NOMO-1 (cell line): ENCODE measurements around the gene RFTN1.
A peak's percentile ranks its signal among the peaks of the same experiment; 100 is the strongest.

ENCODE experiments used
- DNase-seq, 2 experiments: peaks; one replicate each; lab custom pipeline; 2025; ENCODE audit not compliant: unreplicated experiment in 2 of 2; lab: John Stamatoyannopoulos, UW

RFTN1 gene, protein sequence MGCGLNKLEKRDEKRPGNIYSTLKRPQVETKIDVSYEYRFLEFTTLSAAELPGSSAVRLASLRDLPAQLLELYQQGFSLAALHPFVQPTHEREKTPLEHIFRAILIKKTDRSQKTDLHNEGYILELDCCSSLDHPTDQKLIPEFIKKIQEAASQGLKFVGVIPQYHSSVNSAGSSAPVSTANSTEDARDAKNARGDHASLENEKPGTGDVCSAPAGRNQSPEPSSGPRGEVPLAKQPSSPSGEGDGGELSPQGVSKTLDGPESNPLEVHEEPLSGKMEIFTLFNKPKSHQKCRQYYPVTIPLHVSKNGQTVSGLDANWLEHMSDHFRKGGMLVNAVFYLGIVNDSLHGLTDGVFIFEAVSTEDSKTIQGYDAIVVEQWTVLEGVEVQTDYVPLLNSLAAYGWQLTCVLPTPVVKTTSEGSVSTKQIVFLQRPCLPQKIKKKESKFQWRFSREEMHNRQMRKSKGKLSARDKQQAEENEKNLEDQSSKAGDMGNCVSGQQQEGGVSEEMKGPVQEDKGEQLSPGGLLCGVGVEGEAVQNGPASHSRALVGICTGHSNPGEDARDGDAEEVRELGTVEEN

DNA sequence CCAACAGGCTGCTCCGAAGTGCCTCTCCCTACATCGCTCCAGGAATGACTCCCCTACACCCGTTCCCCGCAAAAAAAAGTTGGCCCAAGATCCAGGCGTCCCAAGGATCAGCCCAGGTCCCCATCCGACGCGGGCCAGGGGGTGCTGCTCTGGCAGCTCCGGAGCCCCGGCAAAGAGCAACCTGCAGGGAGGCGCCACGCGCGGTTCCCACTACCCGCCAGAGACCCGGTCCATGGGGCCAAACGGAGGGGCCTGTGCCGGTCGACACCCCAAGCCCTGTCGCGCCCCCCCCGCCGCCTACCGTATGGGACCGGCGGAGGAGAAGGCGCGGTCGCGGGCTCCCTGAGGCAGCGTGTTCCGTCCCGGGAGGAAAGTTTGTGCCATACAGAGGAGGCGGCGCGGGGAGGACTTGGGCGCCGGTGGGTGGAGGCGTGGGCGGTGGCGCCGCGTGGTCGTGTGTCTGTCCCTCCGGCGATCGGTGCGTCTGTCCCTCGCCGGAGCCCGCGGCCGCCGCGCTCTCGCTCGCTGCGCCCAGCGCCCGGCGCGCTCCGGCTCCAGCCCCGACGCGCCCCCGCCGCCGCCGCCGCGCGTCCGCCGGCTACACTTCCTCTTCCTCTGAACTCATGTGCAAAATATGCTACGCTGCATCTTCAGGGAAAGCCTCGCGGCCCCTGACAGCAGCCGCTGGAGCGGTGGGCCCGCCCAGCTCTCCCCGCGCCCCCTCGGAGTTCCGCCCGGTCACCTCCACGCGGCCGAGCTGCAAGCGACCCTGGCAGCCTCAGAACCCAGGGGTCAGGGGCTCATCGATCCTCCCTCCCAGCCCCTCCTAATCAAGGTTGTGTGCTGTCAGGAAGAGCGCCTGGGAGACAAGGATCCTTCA is at the start of gene RFTN1:
TSS of gene RFTN1 (minus strand) at position 559 of the 880 bp plus-strand sequence. CDS start 19,830 bp downstream, outside the sequence.
- peak; percentile 63 to 78 for DNase-seq

DNA sequence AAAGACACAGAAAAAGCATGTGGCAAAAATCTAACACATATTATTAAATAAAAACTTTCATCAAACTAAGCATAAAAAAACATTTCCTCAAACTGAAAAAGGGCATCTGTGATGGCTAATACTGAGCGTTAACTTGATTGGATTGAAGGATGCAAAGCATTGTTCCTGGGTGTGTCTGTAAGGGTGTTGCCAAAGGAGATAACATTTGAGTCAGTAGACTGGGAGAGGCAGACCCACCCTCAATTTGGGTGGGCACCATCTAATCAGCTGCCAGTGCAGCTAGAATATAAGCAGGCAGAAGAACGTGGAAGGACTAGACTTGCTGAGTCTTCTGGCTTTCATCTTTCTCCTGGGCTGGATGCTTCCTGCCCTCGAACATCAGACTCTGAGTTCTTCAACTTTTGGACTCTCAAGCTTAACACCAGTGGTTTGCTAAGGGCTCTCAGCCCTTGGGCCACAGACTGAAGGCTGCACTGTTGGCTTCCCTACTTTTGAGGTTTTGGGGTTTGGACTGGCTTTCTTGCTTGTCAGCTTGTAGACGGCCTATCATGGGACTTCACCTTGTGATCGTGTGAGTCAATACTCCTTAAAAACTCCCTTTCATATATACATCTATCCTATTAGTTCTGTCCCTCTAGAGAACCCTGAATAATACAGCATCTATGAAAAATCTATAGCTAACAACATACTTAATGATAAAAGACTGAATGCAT is 46.3 kb upstream of the RFTN1 start:
- DNase-seq: no peak

DNA sequence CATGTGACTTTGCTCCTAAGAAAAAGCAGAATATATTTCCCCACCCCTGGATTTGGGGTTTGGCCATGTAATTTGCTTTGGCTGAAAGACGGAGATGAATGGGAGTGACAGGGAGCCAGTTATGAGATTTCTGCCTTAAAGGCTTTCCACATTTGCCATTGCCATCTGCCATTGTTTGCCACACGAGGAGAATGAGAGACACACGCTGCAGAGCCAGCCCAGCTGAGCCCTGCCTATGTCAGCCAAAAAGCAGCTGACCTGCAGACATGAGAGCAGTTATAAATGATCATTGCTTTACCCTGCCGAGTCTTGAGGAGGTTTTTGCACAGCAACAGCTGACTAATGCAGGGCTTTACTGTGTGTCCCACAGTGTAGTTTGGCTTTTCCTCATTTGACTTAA is 40.6 kb upstream of the RFTN1 start:
- DNase-seq: no peak

DNA sequence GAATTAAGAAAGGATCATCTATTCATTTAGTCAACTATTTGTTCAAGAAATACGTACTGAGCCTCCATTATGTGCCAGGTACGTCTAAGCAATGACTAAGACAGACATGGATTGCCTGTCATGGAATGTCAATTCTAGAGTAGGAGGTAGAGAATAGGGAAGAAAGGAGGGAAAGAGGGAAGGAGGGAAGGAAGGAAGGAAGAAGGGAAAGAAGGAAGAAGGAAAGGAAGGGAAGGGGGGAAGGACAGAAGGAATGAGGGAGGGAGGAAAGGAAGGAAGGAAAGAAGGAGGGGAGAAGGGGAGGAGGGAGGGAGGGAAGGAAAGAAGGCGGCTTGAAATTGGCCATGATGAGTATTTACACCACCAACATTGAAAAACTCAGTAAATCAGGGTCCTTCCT is 39.3 kb upstream of the RFTN1 start:
- DNase-seq: no peak

DNA sequence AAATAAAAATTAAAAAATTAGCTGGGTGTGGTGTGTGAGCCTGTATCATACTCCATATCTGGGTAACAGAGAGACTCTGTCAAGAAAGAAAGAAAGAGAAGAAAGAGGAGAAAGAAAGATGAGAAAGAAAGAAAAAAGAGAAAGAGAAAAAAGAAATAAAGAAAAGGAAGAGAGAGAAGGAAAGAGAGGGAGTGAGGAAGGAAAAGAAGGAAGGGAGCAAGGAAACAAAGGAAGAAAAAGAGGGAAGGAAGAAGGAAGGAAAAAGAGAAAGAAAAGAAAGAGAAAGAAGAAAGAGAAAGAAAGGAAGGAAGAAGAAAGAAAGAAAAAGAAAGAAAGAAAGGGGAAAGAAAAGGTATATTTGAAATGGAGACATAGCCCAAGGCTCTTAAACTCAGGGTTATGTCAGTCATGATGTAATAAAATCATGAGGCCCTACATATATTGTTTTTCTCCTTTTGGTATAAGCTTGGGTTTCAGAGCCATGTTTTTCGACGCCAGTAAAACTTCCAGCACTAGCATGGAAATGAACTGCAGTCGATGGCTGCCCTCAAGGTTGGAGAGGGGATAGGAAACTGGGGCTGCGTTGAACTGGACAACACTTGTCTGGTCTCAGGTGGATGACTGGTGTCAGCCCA is 38.0 kb upstream of the RFTN1 start:
- no peak for DNase-seq

DNA sequence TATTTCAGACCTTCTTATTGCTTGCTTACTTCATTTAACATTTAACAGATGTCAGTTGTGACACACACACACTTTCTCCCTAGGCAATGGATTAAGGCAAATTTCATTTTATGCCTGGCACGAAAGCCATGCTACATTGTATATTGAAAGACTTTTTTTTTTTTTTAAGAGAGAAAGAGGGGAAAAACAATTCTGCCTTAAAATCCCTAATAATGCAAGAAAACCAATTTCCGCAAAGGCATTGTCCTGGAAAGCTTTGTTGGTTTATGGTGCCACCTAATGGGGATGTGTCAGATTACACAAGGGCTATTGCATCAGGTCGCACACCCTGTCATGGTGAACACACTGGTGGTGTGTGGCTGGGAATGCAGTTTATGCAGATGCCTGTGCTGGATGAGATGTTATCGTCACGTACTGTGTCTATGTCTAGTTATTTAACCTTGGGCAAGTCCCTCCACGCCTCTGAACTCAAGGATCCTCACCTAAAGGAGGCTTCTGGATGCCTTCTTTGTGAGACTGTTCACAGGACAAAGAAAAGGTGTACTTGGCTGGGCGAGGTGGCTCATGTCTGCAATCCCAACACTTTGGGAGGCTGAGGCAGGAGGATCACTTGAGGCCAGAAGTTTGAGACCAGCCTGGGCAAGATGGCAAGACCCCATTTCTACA is 37.3 kb upstream of the RFTN1 start:
- peak; percentile 58 to 68 for DNase-seq

DNA sequence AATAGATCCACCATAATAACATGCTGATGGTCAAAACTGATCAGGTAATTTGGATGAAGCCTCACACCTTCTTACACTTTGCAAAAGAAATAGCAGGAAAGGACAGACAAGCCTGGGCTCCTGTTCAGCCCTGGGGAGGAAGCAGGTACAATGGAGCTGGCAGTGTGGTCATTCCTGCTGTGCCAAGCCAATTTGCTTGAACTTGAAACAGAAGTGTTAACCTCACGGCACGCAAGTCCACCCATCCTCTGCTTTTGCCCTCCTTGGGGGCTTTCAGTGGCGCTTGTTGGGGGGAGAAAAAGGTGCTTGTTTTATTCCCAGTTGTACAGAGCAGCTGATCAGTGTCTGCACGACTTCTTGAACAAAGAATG is 36.8 kb upstream of the RFTN1 start:
- DNase-seq: no peak

DNA sequence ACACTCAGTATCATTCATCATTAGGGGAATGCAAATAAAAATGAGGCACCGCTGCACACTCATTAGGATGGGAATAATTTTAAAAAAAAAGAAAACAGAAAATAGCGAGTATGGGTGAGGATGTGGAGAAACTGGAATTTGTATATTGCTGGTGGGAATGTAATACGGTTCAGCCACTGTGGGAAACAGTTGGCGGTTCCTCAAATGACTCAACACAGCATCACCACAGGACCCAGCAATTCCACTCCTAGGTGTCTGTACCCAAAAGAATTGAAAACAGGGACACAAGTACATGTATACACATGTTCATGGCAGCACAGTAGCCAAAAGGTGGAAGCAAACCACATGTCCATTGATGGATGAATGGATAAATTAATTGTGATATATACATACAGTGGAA is 35.2 kb upstream of the RFTN1 start:
- no peak for DNase-seq

DNA sequence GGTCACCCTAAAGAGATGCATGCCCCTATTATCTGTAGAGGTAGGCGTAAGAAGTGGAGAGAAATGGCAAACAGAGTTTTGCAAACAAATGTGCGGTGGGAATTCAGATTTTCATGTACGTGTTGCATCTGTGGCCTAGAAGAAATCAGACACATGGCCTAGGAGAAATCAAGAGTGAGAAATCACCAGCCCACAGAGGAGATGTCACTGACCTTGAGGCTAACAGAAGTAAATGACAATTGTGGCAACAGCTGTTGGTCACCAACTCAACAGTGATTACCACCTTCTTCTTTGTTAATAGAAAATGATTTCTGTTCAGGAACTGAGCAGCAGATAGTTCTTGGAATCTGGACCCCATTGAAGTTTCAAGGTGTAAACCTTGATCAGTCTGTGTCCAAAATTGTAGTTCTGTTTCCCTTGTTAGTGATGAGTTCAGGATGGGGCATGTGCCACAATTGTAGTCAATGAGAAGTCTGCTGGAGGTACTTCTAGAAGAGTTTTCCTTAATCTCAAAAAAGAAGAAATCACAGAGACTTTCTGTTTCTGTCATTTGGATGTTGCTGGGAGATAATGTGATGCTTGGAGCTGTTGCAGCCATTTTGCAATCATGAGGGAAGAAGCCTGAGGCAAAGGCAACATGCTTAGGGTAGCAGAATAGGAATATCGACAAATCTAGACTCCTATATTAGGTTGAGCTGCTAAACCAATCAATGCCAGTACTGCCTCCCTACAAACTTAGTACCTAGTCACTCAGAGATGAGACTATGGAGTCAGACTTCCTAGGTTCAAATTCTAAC is 34.3 kb upstream of the RFTN1 start:
- no peak for DNase-seq

DNA sequence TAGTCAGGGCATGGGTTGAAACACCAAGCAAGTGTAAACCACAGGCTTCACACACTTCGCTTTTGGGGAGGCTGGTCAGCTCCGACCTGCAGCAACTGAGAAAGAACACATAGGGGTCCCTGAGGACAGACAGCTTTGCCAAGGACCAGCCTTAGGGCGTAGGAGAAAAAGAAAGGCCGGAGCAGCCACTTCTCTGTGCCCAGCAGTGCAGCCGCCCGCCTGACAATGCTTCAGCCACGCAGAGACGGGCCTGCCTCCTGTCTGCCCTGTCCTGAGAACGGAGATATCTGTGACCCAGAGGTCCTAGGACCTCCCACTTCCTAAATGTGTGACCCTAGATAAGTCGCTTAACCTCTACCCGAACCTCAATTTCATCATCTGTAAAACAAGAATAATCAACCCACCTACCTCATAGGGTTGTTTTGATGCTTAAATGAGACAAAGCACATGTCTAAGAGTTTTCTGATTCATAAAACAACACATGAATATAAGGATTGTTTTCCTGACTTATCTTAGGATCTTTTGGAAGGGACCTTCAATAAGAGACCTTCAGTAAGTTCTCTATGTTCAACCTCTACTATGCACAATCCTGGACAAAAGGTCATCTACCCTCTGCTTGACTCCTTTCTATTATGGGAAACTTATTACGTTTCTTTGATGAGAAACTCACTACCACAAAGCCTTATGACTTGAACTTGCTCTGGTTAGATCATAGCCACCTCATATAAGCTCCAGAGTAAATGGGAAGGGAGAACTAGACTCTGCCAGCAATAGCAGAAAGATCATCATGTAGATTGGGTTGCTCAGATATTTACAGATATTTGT is 32.9 kb upstream of the RFTN1 start:
- DNase-seq: no peak

DNA sequence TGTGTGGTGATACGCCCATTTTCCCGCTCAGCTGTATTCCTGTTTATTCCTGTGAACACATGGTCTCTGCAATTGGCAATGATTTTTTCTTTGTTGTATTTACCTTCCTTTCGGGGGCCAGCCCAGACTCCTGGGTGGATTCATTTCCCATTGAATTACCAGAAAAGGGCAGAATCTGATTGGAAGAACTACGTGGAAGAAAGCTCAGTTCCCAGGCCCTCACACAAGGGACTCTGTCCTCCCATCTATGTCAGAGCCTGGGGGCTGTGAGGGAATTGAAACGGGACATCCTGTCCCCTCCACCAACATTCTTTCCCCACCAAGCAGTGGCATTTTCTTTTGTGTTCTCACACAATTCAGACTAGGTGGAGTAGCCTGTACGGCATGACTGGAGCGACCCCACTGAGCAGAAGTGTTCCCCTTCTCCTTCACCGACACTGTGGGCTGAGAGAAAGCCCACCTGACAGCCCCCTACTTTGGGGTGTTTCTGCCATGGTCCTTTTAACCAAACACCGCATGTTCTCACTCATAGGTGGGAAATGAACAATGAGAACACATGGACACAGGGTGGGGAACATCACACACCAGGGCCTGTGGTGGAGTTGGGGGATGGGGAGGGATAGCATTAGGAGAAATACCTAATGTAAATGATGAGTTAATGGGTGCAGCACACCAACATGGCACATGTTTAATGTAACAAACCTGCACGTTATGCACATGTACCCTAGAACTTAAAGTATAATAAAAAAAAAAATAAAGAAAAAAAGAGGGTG is 32.1 kb upstream of the RFTN1 start:
- no peak for DNase-seq

DNA sequence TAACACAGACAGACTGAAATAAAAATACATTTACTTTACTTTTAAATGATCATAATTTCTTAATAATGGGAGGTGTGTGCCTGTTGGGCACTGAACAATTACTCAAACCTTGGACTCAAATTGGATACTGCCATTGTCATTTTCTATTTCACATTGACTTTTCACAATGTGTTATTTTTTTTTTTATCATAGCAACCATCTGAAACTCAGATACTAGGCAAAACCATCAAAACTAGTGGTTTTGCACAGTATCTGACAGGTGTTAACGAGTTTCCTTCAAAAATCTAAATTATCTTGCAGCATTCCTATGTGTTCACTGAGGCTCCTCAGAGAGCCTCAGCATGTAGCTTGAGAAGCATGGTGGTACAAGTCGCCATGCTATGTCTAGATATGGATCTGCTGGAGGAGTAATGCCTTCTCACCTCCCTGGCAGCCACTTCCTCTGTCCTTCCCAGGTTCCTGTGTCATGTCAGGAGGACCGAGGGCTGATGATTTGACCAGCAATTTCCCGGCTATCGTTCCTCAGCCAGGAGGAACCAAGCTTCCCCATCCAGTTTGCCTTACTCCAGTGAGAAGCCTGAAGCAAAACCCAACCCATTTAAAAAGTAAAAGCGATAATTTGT is 29.9 kb upstream of the RFTN1 start:
- no peak for DNase-seq

DNA sequence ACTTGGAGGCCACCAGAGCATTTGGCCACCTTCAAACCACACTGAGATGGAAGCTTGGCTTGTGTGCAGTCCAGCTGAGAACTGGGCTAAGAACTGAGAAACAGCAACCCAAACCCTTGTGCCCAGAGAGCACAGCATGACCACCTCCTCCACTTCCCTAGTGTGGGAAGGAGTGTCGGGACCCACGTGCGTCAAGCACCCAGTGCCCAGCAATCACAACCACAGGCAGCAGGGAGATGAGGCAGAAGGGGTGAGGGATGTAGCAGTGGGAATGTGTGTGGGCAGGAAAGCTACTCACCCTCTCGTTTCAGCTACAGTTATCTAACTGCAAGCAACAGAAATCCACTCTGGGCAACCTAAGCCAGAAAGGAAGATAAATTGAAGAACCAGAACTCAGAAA is 25.0 kb upstream of the RFTN1 start:
- DNase-seq: no peak

DNA sequence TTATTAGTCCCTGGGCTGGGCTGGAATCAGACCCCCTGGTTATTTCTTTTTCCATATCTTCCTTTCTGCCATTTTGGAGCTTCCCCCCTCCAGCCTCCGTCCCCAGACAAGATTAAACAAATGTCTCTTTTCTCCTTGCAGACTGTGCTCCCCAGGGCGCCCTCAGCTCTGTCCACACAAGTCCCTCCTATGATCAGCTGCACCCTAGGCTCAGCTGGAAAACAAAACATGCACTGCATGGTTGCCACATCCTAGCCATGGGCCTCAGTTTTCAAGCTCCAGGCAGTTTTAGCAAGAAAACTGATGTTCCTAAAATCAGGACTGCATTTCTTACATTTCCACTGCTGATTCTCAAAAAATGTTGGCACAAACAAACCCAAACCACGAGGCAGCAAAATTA is 23.5 kb upstream of the RFTN1 start:
- no peak for DNase-seq

DNA sequence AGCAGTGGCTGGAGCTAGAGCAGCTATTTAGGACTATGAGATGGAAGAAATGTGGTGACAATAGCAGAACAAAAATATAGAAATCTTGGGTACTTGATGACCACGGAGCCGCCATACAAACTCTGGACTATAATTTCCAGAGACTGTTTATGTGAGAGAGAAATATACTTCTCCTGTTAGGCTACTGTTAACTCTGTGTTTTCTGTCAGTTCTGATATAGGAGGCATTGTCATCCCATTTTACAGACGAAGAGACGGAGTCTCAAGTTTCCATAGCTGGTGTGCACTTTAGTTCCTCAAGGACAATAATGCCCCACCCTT is 22.8 kb upstream of the RFTN1 start:
- DNase-seq: no peak

DNA sequence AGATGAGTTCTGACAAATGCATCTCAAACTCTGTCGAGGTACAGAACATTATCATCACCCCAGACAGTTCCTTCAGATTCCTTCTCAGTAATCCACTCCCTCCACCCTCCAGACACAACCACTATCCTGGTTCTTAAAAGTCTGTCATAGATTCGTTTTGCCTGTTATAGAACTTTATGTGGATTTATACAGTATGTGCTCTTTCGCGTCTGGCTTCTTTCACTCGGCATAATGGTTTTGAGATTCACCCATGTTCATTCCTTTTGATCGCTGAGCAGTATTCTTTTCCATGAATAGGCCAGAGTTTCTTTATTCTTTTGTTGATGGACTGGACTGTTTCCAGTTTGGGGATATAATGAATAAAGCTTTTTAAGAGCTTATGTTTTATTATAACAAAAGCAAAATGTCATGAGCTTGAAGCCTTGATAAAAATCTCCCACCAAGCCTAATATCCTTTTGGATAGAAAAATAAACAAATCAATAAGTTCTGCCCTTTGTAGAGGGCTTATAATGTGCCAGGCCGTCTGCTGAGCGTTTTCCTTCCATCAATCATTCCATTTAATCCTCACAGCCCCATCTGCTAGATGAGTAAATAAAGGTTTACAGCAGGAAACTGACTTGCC is 21.3 kb upstream of the RFTN1 start:
- DNase-seq: no peak
